Heart left ventricle (tissue), 16 donors: ENCODE results near the gene DEAF1. TPM values are rescaled to one million over a fixed set of nuclear protein-coding genes. Genes with fewer than 3 reads are reported as not detected.
A peak's percentile ranks its signal among the peaks of the same experiment; 100 is the strongest.

Experiments
- ATAC-seq, 4 donors: fragments of 200-7000 bp; cut with Tn5 transposase; one replicate each; pipeline ENCODE4 v1.9.1; 2020 to 2022; ENCODE audit warnings: moderate library complexity in 4 of 4, mild to moderate bottlenecking in 3 of 4, moderate number of reproducible peaks in 1 of 4
- DNase-seq, 5 donors: peaks; one replicate each; pipeline ENCODE4 v3.0.0-alpha.2; 2020
- H3K27ac ChIP-seq, 12 donors: fragments of 200-600 bp; sonication (generic) in 4 of 12; one replicate each; pipeline versions ENCODE4 v1.5.0 to v1.8.0; 2016 to 2022; ENCODE audit warnings: mild to moderate bottlenecking in 2 of 12
- H3K27me3 ChIP-seq, 9 donors: fragments of 200-600 bp; sonication (generic) in 2 of 9; one replicate each; pipeline versions ENCODE4 v1.5.1 to v1.8.0; 2016 to 2022; ENCODE audit warnings: mild to moderate bottlenecking in 3 of 9
- H3K36me3 ChIP-seq, 9 donors: fragments of 200-600 bp; sonication (generic) in 2 of 9; one replicate each; pipeline versions ENCODE4 v1.5.0 to v1.8.0; 2018 to 2022; ENCODE audit warnings: mild to moderate bottlenecking in 2 of 9
- H3K4me1 ChIP-seq, 12 donors: fragments of 200-600 bp; sonication (generic) in 4 of 12; one replicate each; pipeline versions ENCODE4 v1.5.0 to v1.8.0; 2016 to 2022; ENCODE audit warnings: mild to moderate bottlenecking in 3 of 12
- H3K4me3 ChIP-seq, 12 donors: fragments of 200-600 bp; sonication (generic) in 4 of 12; one replicate each; pipeline versions ENCODE4 v1.5.0 to v1.8.0; 2017 to 2022; ENCODE audit warnings: mild to moderate bottlenecking in 9 of 12, moderate library complexity in 4 of 12
- H3K9me3 ChIP-seq, 12 donors: fragments of 200-600 bp; sonication (generic) in 4 of 12; one replicate each; pipeline versions ENCODE4 v1.5.0 to v1.8.0; 2016 to 2022; ENCODE audit warnings: mild to moderate bottlenecking in 1 of 12
- CTCF ChIP-seq, 12 donors: fragments of 200-600 bp; sonication (generic) in 4 of 12; IDR thresholded peaks; one replicate each; pipeline versions ENCODE4 v1.5.0 to v1.8.0; 2018 to 2022; ENCODE audit warnings: antibody characterized with exemption in 12 of 12, mild to moderate bottlenecking in 5 of 12
- POLR2A ChIP-seq, 2 donors: fragments of 450-650 bp; IDR thresholded peaks; one replicate each; pipeline ENCODE4 v1.6.1; 2017; ENCODE audit warnings: antibody characterized with exemption in 2 of 2, mild to moderate bottlenecking in 2 of 2, moderate library complexity in 2 of 2
- WGBS, 4 donors: extraction: QIAGEN DNeasy Blood & Tissue Kit in 2 of 4; methylation state at CpG; one replicate each; pipeline versions ENCODE4 v1.1.5 to v1.1.7; 2013 to 2018; 5-methylcytosine and 5-hydroxymethylcytosine counted together
- intact Hi-C, 10 donors: fragments of 100-400 bp; cut with DNase I; formaldehyde crosslinking; loops; one replicate each; pipeline versions ENCODE4 v1.11.1 to v1.14.2; 2022
- polyA plus RNA-seq, 2 donors: library from polyadenylated mRNA; stranded (reverse); fragments of 200-250 nt; gene quantifications; one replicate each; pipeline ENCODE4 v1.2.3, GENCODE V29; 2013
- total RNA-seq, 9 donors: library from RNA; depleted of rRNA in 2 of 9; stranded (reverse); fragments of >200 nt in 2 of 9; fragmentation: NEBNext Ultra II Directional in 3 of 9; extraction: Animal tissue kit (Norgen Biotek cat#: 25700) in 3 of 9; gene quantifications; one replicate each; pipeline versions ENCODE4 v1.1.0 to v1.2.4, GENCODE V29; 2016 to 2023
- donor health status: ischemic (EF 13 %, LVEDD 7.1; RV severe dilation, severe dysfunction).
- donor health status: healthy with polysubstance abuse.
- donor health status: DM: no; HTN: yes; CAD: no.
- donor health status: DM: no; HTN: no; CAD: no.
- donor health status: ischemic (EF 25% LVEDD 6.9; RV normal size, moderate dysfunction).
- donor health status: ischemic (EF 25% LVEDD 5.7; RV mildly dilated, moderate dysfunction).
- donor health status: healthy.
- donor health status: DM: yes; HTN: yes; CAD: no.
- donor health status: ischemic (EF 35%, LVEDD 5.7; RV mildly dilated, moderate dysfunction).
- donor health status: nonischemic (EF 11% LVEDD 7.7; RV severe dilation, severe dysfunction).
- donor health status: DM: yes; HTN: yes; CAD: no.
- donor health status: PGD.
- donor health status: ischemic (EF 29% LVEDD 5.4; RV normal size, mild dysfunction).
- donor health status: nonischemic (EF 23%, LVEDD 6.1; RV moderate dilation, normal function).

DEAF1 gene
- total and polyA plus RNA-seq, 11 donors: 11.8 to 25.6 (median 15.1) TPM

GRCh38 chr11:662689-663274 is 32.2 kb downstream of the DEAF1 start:
- Histone ChIP-seq H3K27me3 (no peaks in the 10 kb centered on the region), H3K36me3 (peaks cover 0 to 61% (median 27%) of the 10 kb centered on the region in 9 donors), H3K4me1 (peaks cover 0 to 10% (median 2%) of the 10 kb centered on the region in 12 donors), H3K9me3 (no peaks in the 10 kb centered on the region), H3K27ac (no peak overlapping the region), H3K4me3 (no peak overlapping the region)
- ATAC-seq (peak in 3 of 4 donors; percentile 68 to 78 (median 74)), DNase-seq (peak; percentile 51 to 80 (median 63))
- intact Hi-C loops: loop anchor here (1.0 to 10.0 kb wide), 6 partner anchors 60 to 66 kb away; no protein-coding TSS in a partner anchor
- 61 to 66% (median 62%) methylated on average over 14 to 15 of the region's 15 CpGs for WGBS, 4 donors
- no peak for TF ChIP-seq POLR2A (IDR thresholded peaks at IDR 0.05)
- TF ChIP-seq CTCF (IDR thresholded peaks at IDR 0.05): peak; percentile 52 to 80 (median 68)

- Histone ChIP-seq H3K27ac (peak overlapping the region in 1 of 12 donors; percentile 3), H3K36me3 (peaks cover 0 to 66% (median 28%) of the 10 kb centered on the region in 9 donors), H3K4me1 (peaks cover 0 to 7% (median 2%) of the 10 kb centered on the region in 12 donors), H3K4me3 (no peak overlapping the region), H3K27me3 (no peaks in the 10 kb centered on the region), H3K9me3 (no peaks in the 10 kb centered on the region)
- 81 to 83% (median 83%) methylated on average over 17 to 19 of the region's 19 CpGs for WGBS, 4 donors
- DNase-seq: no peak
- TF ChIP-seq CTCF (IDR thresholded peaks at IDR 0.05) (no peak), POLR2A (IDR thresholded peaks at IDR 0.05) (no peak)
- intact Hi-C loops: loop anchor here in 5 of 10 donors (5.0 to 10.0 kb wide), 3 partner anchors 61 to 66 kb away; no protein-coding TSS in a partner anchor
- ATAC-seq: peak in 2 of 4 donors; percentile 22 to 27
Observed at GRCh38 chr11:660681-661444, 34.2 kb downstream of the DEAF1 start.

DNA sequence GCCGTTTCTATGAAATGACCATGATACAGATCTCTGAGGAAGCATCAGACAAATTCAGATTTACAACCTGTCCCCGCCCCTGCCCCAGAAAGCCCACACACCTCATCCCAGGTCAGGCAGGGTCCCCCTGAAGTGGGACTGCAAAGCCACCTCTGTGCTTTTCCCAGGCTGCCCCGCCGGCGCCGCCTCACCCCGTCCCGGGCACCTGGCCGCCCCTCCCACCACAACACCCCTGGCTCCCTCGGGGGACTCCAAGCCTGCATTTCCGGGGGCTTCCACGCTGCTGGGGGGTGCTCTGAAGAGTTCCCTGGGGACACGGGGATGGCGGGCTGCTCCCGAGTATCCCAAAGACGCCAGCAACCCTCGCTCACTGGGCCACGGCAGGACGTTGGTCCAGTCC is 34.7 kb downstream of the DEAF1 start:
- DNase-seq (no peak), ATAC-seq (no peak)
- H3K27me3 ChIP-seq: no peaks in the 10 kb centered on the region
- no peak overlapping the region for H3K27ac ChIP-seq
- H3K4me1 ChIP-seq: peaks cover 0 to 2% (median 0%) of the 10 kb centered on the region in 12 donors
- WGBS, 4 donors: 84 to 91% (median 87%) methylated on average over 14 to 19 of the region's 19 CpGs
- TF ChIP-seq POLR2A (IDR thresholded peaks at IDR 0.05): no peak
- no peak for TF ChIP-seq CTCF (IDR thresholded peaks at IDR 0.05)
- no peaks in the 10 kb centered on the region for H3K9me3 ChIP-seq
- intact Hi-C loops: loop anchor here in 5 of 10 donors (5.0 to 10.0 kb wide), 3 partner anchors 62 to 67 kb away; no protein-coding TSS in a partner anchor
- H3K36me3 ChIP-seq: peaks cover 0 to 66% (median 26%) of the 10 kb centered on the region in 9 donors
- H3K4me3 ChIP-seq: no peak overlapping the region

GRCh38 chr11:659532-660085 is 35.4 kb downstream of the DEAF1 start:
- Histone ChIP-seq H3K36me3 (peaks cover 0 to 69% (median 26%) of the 10 kb centered on the region in 9 donors), H3K9me3 (no peaks in the 10 kb centered on the region), H3K27me3 (no peaks in the 10 kb centered on the region), H3K27ac (no peak overlapping the region), H3K4me3 (no peak overlapping the region), H3K4me1 (no peaks in the 10 kb centered on the region)
- DNase-seq (no peak), ATAC-seq (no peak)
- WGBS, 4 donors: 89 to 96% (median 92%) methylated on average over 15 to 16 of the region's 16 CpGs
- intact Hi-C loops: loop anchor here in 5 of 10 donors (5.0 to 10.0 kb wide), 3 partner anchors 63 to 68 kb away; no protein-coding TSS in a partner anchor
- TF ChIP-seq POLR2A (IDR thresholded peaks at IDR 0.05) (no peak), CTCF (IDR thresholded peaks at IDR 0.05) (no peak)
